ENCODE results near the gene RHBDF2. TPM values are rescaled to one million over a fixed set of nuclear protein-coding genes. Genes with fewer than 3 reads are reported as not detected.

The RHBDF2 gene
- total and polyA plus RNA-seq, 2 donors (not counting 3 experiments of a cell fraction or from before 2014, with no cell fraction given): 25.5 to 38.5 TPM

GRCh38 chr17:76461765-76462555, 39.3 kb downstream of the RHBDF2 start:
- Histone ChIP-seq H3K36me3 (ENCODE audit: control insufficient read depth in 2 of 2, extremely low read depth in 1 of 2, insufficient read depth in 2 of 2, low read length in 2 of 2) (no peaks in the 10 kb centered on the region), H3K4me3 (replicated peaks in 1 of 3; ENCODE audit: insufficient read depth in 1 of 3, low read depth in 1 of 3, low read length in 3 of 3) (no peak overlapping the region), H2AFZ (ENCODE audit: low read depth, low read length) (no peak overlapping the region), H3K9ac (replicated peaks; ENCODE audit: extremely low read depth, insufficient read depth, low read length) (no peak overlapping the region), H3K9me3 (replicated peaks; ENCODE audit: control insufficient read depth, insufficient read depth, low read length) (no peaks in the 10 kb centered on the region), H3K4me2 (ENCODE audit: insufficient read depth, low read length) (no peak overlapping the region), H3K79me2 (ENCODE audit: control insufficient read depth, insufficient read depth, low read length) (no peaks in the 10 kb centered on the region), H3K27me3 (ENCODE audit: control insufficient read depth in 2 of 2, insufficient read depth in 2 of 2, low read length in 2 of 2) (no peaks in the 10 kb centered on the region), H3K4me1 (ENCODE audit: control insufficient read depth, extremely low read depth, insufficient read depth, low read length) (no peaks in the 10 kb centered on the region), H3K27ac (ENCODE audit: insufficient read depth, low read depth, low read length) (no peak overlapping the region), H4K20me1 (replicated peaks; ENCODE audit: control insufficient read depth, extremely low read depth, insufficient read depth, low read length) (no peaks in the 10 kb centered on the region), H3K9me1 (replicated peaks; ENCODE audit: control insufficient read depth, extremely low read depth, insufficient read depth, low read length) (no peaks in the 10 kb centered on the region)
- intact Hi-C loops (cut with micrococcal nuclease): no loop called here
- DNase-seq (ENCODE audit: low read depth, low spot score): no peak
- FAIRE-seq: no peak
- ChIA-PET POLR2A (no interaction called here), CTCF (interaction anchor here (0.8 to 2.0 kb wide), 7 partner anchors 37 to 162 kb away, joined by 3 to 15 read pairs (median 4); no protein-coding TSS in a partner anchor)
- BruUV-seq (replicated peaks): no TSS peak
- TF ChIP-seq GATA2 (IDR thresholded peaks at IDR 0.05; ENCODE audit: insufficient read depth, insufficient read length, low read depth, low read length) (no peak), JUN (IDR thresholded peaks at IDR 0.05; ENCODE audit: borderline replicate concordance, insufficient read depth, insufficient read length, low read depth) (no peak), CTCF (IDR thresholded peaks at IDR 0.05; ENCODE audit: extremely low read depth in 1 of 2, insufficient read depth in 1 of 2, low read depth in 1 of 2, low read length in 2 of 2) (no peak)
- dilution Hi-C loops (cut with MboI; ENCODE audit: extremely low pct_ligation_motif_present, low sequenced_read_pairs): no loop called here

GRCh38 chr17:76459674-76460073, 41.5 kb downstream of the RHBDF2 start:
- H2AFZ ChIP-seq (ENCODE audit: low read depth, low read length): no peak overlapping the region
- no peaks in the 10 kb centered on the region for H3K27me3 ChIP-seq (ENCODE audit: control insufficient read depth in 2 of 2, insufficient read depth in 2 of 2, low read length in 2 of 2)
- no peak overlapping the region for H3K9ac ChIP-seq (replicated peaks; ENCODE audit: extremely low read depth, insufficient read depth, low read length)
- no TSS peak for BruUV-seq (replicated peaks)
- no peak overlapping the region for H3K4me2 ChIP-seq (ENCODE audit: insufficient read depth, low read length)
- dilution Hi-C loops (cut with MboI; ENCODE audit: extremely low pct_ligation_motif_present, low sequenced_read_pairs) (no loop called here), intact Hi-C loops (cut with micrococcal nuclease) (loop anchor here (1.0 kb wide), 1 partner anchor 47 kb away; no protein-coding TSS in a partner anchor)
- H3K36me3 ChIP-seq (ENCODE audit: control insufficient read depth in 2 of 2, extremely low read depth in 1 of 2, insufficient read depth in 2 of 2, low read length in 2 of 2): no peaks in the 10 kb centered on the region
- no peak overlapping the region for H3K27ac ChIP-seq (ENCODE audit: insufficient read depth, low read depth, low read length)
- no peaks in the 10 kb centered on the region for H3K4me1 ChIP-seq (ENCODE audit: control insufficient read depth, extremely low read depth, insufficient read depth, low read length)
- no peaks in the 10 kb centered on the region for H3K9me1 ChIP-seq (replicated peaks; ENCODE audit: control insufficient read depth, extremely low read depth, insufficient read depth, low read length)
- no peak for FAIRE-seq
- no peak overlapping the region for H3K4me3 ChIP-seq (replicated peaks in 1 of 3; ENCODE audit: insufficient read depth in 1 of 3, low read depth in 1 of 3, low read length in 3 of 3)
- H3K9me3 ChIP-seq (replicated peaks; ENCODE audit: control insufficient read depth, insufficient read depth, low read length): no peaks in the 10 kb centered on the region
- H4K20me1 ChIP-seq (replicated peaks; ENCODE audit: control insufficient read depth, extremely low read depth, insufficient read depth, low read length): no peaks in the 10 kb centered on the region
- CTCF ChIA-PET: interaction anchor here (1.0 to 9.3 kb wide), 22 partner anchors 12 to 597 kb away, joined by 3 to 319 read pairs (median 9); partner anchors contain the start of gene PRCD
- POLR2A ChIA-PET: no interaction called here
- H3K79me2 ChIP-seq (ENCODE audit: control insufficient read depth, insufficient read depth, low read length): no peaks in the 10 kb centered on the region
- TF ChIP-seq EZH2 (IDR thresholded peaks at IDR 0.05; ENCODE audit: borderline replicate concordance, low read depth, low read length, severe bottlenecking): no peak
- no peak for TF ChIP-seq CTCF (IDR thresholded peaks at IDR 0.05; ENCODE audit: extremely low read depth in 1 of 2, insufficient read depth in 1 of 2, low read depth in 1 of 2, low read length in 2 of 2)
- TF ChIP-seq MYC (IDR thresholded peaks at IDR 0.05; ENCODE audit: low read depth, low read length): no peak
- no peak for TF ChIP-seq POLR2AphosphoS5 (IDR thresholded peaks at IDR 0.05; ENCODE audit: insufficient read depth, low read depth, low read length)
- no peak for TF ChIP-seq GATA2 (IDR thresholded peaks at IDR 0.05; ENCODE audit: insufficient read depth, insufficient read length, low read depth, low read length)
- TF ChIP-seq POLR2A (IDR thresholded peaks at IDR 0.05; ENCODE audit: low read depth, low read length): no peak
- no peak for TF ChIP-seq JUN (IDR thresholded peaks at IDR 0.05; ENCODE audit: borderline replicate concordance, insufficient read depth, insufficient read length, low read depth)
- no peak for TF ChIP-seq FOS (IDR thresholded peaks at IDR 0.05; ENCODE audit: borderline replicate concordance, insufficient read depth, low read length)
- DNase-seq (ENCODE audit: low read depth, low spot score): no peak
